Measurements from ENCODE around the gene MIPOL1. TPM values are rescaled to one million over a fixed set of nuclear protein-coding genes. Genes with fewer than 3 reads are reported as not detected.
"Not testable (repeated sequence)": the region's sequence is repeated elsewhere in the genome, so short reads cannot be mapped to it uniquely, and the experiment has no call there.

Gene MIPOL1
- total RNA-seq, 1 experiment from 2014 or later: 15.4 TPM

- Histone ChIP-seq H3K9me3 (ENCODE audit: control insufficient read depth in 1 of 2, insufficient read depth in 1 of 2, low read depth in 1 of 2, low read length in 2 of 2) (peaks cover 0 to 3% of the 10 kb centered on the region in 2 experiments; a peak in 2 of 4 replicates), H3K79me2 (ENCODE audit: insufficient read depth, low read length) (no peaks in the 10 kb centered on the region), H3K27me3 (ENCODE audit: insufficient read depth, low read length) (no peaks in the 10 kb centered on the region), H3K4me3 (replicated peaks in 1 of 2; ENCODE audit: low read depth in 1 of 2, low read length in 2 of 2) (no peak overlapping the region), H3K4me2 (ENCODE audit: low read length) (no peak overlapping the region), H3K27ac (ENCODE audit: low read depth, low read length) (no peak overlapping the region), H3K36me3 (ENCODE audit: control insufficient read depth in 1 of 2, insufficient read depth in 2 of 2, low read length in 2 of 2) (no peaks in the 10 kb centered on the region), H3K9me2 (ENCODE audit: insufficient read depth) (no peaks in the 10 kb centered on the region), H3K4me1 (ENCODE audit: control insufficient read depth in 1 of 2, insufficient read depth in 2 of 2, low read length in 2 of 2) (no peaks in the 10 kb centered on the region), H2AFZ (ENCODE audit: low read depth, low read length, poor library complexity, severe bottlenecking) (no peak overlapping the region), H4K20me1 (ENCODE audit: insufficient read depth) (no peaks in the 10 kb centered on the region), H3K9ac (ENCODE audit: low read length) (no peak overlapping the region)
- ATAC-seq (no peak), DNase-seq (ENCODE audit: low read depth, low spot score) (no peak)
- intact Hi-C loops (cut with micrococcal nuclease): no loop called here
- BruUV-seq (replicated peaks): no TSS peak
- no peak for TF ChIP-seq MAX (IDR thresholded peaks at IDR 0.05)
- no peak for TF ChIP-seq EZH2 (IDR thresholded peaks at IDR 0.05)
- no peak for TF ChIP-seq EZH2phosphoT487 (IDR thresholded peaks at IDR 0.05; ENCODE audit: borderline replicate concordance)
- no peak for TF ChIP-seq ZBTB33 (IDR thresholded peaks at IDR 0.05; ENCODE audit: extremely low read depth, insufficient replicate concordance, low read length)
- POLR2A ChIA-PET: no interaction called here
- RAD21 ChIA-PET (ENCODE audit: low non-redundant PET in 1 of 2, low total read pairs in 2 of 2, uncharacterized antibody in 2 of 2, unreplicated experiment in 2 of 2): no interaction called here
- CTCF ChIA-PET: no interaction called here
These were observed 128.7 kb downstream of the MIPOL1 start for GRCh38 chr14:37326434-37326833.

GRCh38 chr14:37327933-37328332 lies 130.2 kb downstream of the MIPOL1 start:
- H3K4me1 ChIP-seq (ENCODE audit: control insufficient read depth in 1 of 2, insufficient read depth in 2 of 2, low read length in 2 of 2); DNase-seq (ENCODE audit: low read depth, low spot score); H3K9me3 ChIP-seq (ENCODE audit: control insufficient read depth in 1 of 2, insufficient read depth in 1 of 2, low read depth in 1 of 2, low read length in 2 of 2); H3K4me2 ChIP-seq (ENCODE audit: low read length); ATAC-seq; H3K27ac ChIP-seq (ENCODE audit: low read depth, low read length); H3K4me3 ChIP-seq (replicated peaks in 1 of 2; ENCODE audit: low read depth in 1 of 2, low read length in 2 of 2); H4K20me1 ChIP-seq (ENCODE audit: insufficient read depth); H3K36me3 ChIP-seq (ENCODE audit: control insufficient read depth in 1 of 2, insufficient read depth in 2 of 2, low read length in 2 of 2); H3K9ac ChIP-seq (ENCODE audit: low read length); intact Hi-C loops (cut with micrococcal nuclease); RAD21 ChIA-PET (ENCODE audit: low non-redundant PET in 1 of 2, low total read pairs in 2 of 2, uncharacterized antibody in 2 of 2, unreplicated experiment in 2 of 2); H2AFZ ChIP-seq (ENCODE audit: low read depth, low read length, poor library complexity, severe bottlenecking); H3K27me3 ChIP-seq (ENCODE audit: insufficient read depth, low read length); CTCF ChIA-PET; H3K9me2 ChIP-seq (ENCODE audit: insufficient read depth); H3K79me2 ChIP-seq (ENCODE audit: insufficient read depth, low read length); POLR2A ChIA-PET; BruUV-seq (replicated peaks): not testable (repeated sequence)

All from HCT116 (cell line).